GM06990 (cell line): ENCODE data around the gene DRAM1.

Experiments
- DNase-seq: peaks from one replicate; pipeline ENCODE4 v3.0.0-alpha.2; 2011; ENCODE audit not compliant: insufficient read length; ENCODE audit errors: extremely low read depth
- H3K27me3 ChIP-seq: replicated peaks from 2 replicates; pipeline ENCODE4 v1.6.0; 2011; ENCODE audit warnings: low read length; ENCODE audit not compliant: control insufficient read depth, insufficient read depth
- H3K36me3 ChIP-seq: 2 replicates; pipeline ENCODE4 v1.5.1; 2011; ENCODE audit warnings: low read length; ENCODE audit not compliant: control insufficient read depth, insufficient read depth
- H3K4me3 ChIP-seq: replicated peaks from 2 replicates; pipeline ENCODE4 v1.5.1; 2011; ENCODE audit warnings: low read depth, mild to moderate bottlenecking, control low read depth, low read length
- CTCF ChIP-seq: IDR thresholded peaks from 2 replicates; pipeline ENCODE4 v1.5.1; 2011; ENCODE audit warnings: low read length, control low read depth, mild to moderate bottlenecking, inconsistent platforms; ENCODE audit not compliant: insufficient read depth, poor library complexity, severe bottlenecking

The DRAM1 gene

DNA sequence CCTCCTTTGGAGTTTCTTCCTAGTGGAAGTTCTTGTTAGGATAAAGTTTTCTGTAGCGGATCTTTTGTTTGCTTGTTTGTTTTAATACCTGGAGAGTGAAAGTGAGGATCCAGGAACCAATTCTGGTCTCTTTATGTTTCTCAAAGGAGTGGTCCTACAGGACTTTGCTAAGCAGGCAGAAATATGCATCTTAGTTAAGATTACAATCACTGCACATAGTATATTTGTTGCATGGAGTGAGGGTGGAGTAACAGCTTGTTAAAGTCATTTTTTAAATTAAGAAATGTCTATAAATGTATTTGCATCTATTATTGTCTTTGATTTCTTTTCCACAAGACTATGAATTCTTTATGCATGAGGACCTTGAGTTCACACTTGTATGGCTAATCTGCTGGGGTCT is 76.7 kb downstream of the DRAM1 start:
- no peak overlapping the region for H3K4me3 ChIP-seq
- no peaks in the 10 kb centered on the region for H3K27me3 ChIP-seq
- TF ChIP-seq CTCF, result no peak
- peaks cover 18% of the 10 kb centered on the region for H3K36me3 ChIP-seq
- DNase-seq, result no peak

GRCh38 chr12:101954676-101955075 is 77.3 kb downstream of the DRAM1 start:
- Histone ChIP-seq H3K27me3 (no peaks in the 10 kb centered on the region), H3K36me3 (peaks cover 19% of the 10 kb centered on the region), H3K4me3 (no peak overlapping the region)
- TF ChIP-seq CTCF, result no peak
- no peak for DNase-seq

- Histone ChIP-seq H3K36me3 (peaks cover 16% of the 10 kb centered on the region), H3K27me3 (no peaks in the 10 kb centered on the region), H3K4me3 (no peak overlapping the region)
- no peak for DNase-seq
- no peak for TF ChIP-seq CTCF
Measured at GRCh38 chr12:101957252-101957959, 80.0 kb downstream of the DRAM1 start.

GRCh38 chr12:101959607-101960006 is 82.2 kb downstream of the DRAM1 start:
- DNase-seq, result no peak
- no peak for TF ChIP-seq CTCF

GRCh38 chr12:101962486-101962885 is 85.1 kb downstream of the DRAM1 start:
- no peak for TF ChIP-seq CTCF

More at GRCh38 chr12:101959607-101960006, 82.2 kb downstream of the DRAM1 start:
- Histone ChIP-seq H3K27me3 (no peaks in the 10 kb centered on the region), H3K36me3 (peaks cover 16% of the 10 kb centered on the region), H3K4me3 (no peak overlapping the region)

DNA sequence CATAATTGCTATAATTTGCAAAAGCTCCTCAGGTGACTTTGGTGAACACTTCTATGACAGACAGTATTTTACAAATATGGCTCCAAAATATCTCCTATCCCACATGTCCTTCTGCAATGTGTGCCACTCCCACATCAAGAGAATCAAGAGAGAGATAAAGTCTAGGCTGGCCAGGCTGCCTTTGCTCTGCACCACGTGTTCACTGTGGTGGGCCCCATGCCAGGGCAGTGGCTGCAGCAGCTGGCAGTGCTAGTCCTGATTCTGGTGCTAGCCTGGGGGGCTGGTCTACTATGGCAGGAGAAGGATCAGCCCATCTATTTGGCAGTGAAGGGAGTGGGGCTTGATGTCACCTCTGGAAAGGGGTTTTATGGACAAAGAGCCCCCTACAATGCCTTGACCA is 86.3 kb downstream of the DRAM1 start:
- H3K27me3 ChIP-seq, result no peaks in the 10 kb centered on the region
- no peak for DNase-seq
- H3K4me3 ChIP-seq, result no peak overlapping the region
- no peak for TF ChIP-seq CTCF
- peaks cover 10% of the 10 kb centered on the region for H3K36me3 ChIP-seq

More at GRCh38 chr12:101962486-101962885, 85.1 kb downstream of the DRAM1 start:
- no peak for DNase-seq
- Histone ChIP-seq H3K4me3 (no peak overlapping the region), H3K36me3 (peaks cover 9% of the 10 kb centered on the region), H3K27me3 (no peaks in the 10 kb centered on the region)
